GM12891 (cell line): Measurements from ENCODE around the gene ABHD17C.

Experiments used
- PAX5 ChIP-seq: IDR thresholded peaks from 2 replicates; pipeline ENCODE4 v1.6.1; 2011; ENCODE audit warnings: low read length, moderate library complexity, mild to moderate bottlenecking; ENCODE audit not compliant: insufficient read depth, severe bottlenecking
- POLR2A ChIP-seq: IDR thresholded peaks from 2 replicates; pipeline ENCODE4 v1.6.1; 2011; ENCODE audit warnings: low read depth, low read length, control low read depth
- POLR2AphosphoS5 ChIP-seq: IDR thresholded peaks from 2 replicates; pipeline ENCODE4 v1.6.1; 2011; ENCODE audit warnings: low read depth, low read length, control low read depth
- POU2F2 ChIP-seq: IDR thresholded peaks from 2 replicates; pipeline ENCODE4 v1.6.1; 2011; ENCODE audit warnings: low read depth, mild to moderate bottlenecking, control low read depth, low read length, moderate library complexity
- TAF1 ChIP-seq: IDR thresholded peaks from 2 replicates; pipeline ENCODE4 v1.6.1; 2011; ENCODE audit warnings: low read depth, low read length, control low read depth

DNA sequence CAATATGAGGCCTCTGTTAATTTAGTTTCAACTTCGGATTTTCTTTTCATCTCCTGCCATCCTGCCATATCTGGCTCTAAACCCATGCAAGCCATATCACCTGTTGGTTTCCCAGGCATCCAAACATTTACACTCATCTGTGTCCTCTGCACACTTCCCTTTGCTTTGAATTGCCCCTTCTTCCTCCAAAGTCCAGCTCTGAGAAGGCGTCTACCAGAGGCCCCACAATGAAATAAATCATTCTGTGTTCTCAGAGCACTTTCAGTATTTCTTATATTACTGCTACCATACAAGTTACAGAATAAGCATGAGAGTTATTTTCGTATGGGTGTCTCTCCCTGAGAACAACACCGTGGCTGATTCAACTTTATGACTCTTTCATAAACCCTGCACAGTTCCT is 12.9 kb upstream of the ABHD17C start:
- no peak for TF ChIP-seq PAX5
- no peak for TF ChIP-seq POLR2A
- no peak for TF ChIP-seq POLR2AphosphoS5
- no peak for TF ChIP-seq TAF1
- TF ChIP-seq POU2F2, result no peak
